GM21786 (cell line): ENCODE measurements around the gene USP15.
A peak's percentile ranks its signal among the peaks of the same experiment; 100 is the strongest.

Experiments
- ATAC-seq: cut with Tn5 transposase; IDR thresholded peaks from one replicate; pipeline ENCODE4 v1.9.1; 2021; ENCODE audit not compliant: unreplicated experiment

USP15 gene

GRCh38 chr12:62259993-62260732 is at the start of gene USP15:
Gene USP15, plus strand, starts transcription at chr12:62260404. Its CDS starts 11 bp downstream, at chr12:62260415.
- peak; percentile 76 for ATAC-seq

DNA sequence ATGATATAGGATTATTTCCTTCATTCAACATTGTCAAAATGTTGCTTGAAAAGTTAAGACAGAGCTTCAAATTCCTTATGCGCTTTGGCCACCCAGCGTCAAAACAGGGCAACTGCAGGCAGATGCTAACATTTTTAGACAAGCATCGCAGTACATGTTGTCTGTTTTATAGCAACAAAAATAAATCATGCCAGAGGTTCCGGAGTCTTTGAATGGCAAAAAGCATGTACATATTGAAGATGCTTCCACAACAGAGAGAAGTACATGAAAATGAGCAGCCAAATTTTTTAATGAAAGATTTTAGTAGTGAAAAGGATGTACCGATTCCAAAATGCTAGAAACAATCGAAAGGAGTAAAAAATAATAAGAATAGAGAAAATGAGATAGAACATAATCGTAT is 49.8 kb upstream of the USP15 start:
- ATAC-seq, result peak; percentile 76

- ATAC-seq, result no peak
These were observed 48.7 kb upstream of the USP15 start for GRCh38 chr12:62211510-62211909.

DNA sequence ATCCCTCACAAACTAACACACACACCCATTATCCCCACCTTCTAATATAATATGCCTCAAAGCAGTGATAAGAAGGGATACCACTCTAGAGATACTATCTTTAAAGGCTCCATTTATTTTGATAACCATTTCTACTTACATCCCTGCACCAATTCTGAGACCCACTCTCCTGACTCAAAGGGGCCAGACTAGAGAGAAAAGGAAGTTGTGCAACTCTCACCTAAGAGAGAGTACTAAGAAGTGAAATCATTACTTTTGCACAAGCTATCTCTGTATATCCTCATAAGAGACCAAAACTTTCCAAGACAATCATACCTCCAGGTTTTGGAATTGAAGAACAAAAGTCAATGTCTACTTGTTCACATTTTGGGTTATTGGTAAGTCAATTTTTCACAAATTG is 45.4 kb upstream of the USP15 start:
- ATAC-seq, result no peak

DNA sequence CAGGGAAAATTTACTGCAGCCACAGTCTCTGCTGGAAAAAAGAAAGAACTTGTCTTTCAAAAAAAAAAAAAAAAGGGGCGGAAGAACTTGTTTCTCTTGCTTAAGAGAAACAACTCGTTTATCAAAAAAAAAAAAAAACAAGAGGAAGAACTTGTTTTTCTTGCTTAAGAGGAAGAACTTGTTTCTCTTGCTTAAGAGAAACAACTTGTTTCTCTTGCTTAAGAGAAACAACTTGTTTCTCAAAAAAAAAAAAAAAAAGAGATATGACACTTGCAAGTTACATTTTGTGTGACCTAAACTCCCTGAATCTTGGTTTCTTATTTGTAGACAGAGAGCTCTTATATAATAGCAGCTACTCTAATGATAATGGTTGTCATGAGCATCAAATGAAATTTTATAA is 44.7 kb upstream of the USP15 start:
- ATAC-seq, result no peak

DNA sequence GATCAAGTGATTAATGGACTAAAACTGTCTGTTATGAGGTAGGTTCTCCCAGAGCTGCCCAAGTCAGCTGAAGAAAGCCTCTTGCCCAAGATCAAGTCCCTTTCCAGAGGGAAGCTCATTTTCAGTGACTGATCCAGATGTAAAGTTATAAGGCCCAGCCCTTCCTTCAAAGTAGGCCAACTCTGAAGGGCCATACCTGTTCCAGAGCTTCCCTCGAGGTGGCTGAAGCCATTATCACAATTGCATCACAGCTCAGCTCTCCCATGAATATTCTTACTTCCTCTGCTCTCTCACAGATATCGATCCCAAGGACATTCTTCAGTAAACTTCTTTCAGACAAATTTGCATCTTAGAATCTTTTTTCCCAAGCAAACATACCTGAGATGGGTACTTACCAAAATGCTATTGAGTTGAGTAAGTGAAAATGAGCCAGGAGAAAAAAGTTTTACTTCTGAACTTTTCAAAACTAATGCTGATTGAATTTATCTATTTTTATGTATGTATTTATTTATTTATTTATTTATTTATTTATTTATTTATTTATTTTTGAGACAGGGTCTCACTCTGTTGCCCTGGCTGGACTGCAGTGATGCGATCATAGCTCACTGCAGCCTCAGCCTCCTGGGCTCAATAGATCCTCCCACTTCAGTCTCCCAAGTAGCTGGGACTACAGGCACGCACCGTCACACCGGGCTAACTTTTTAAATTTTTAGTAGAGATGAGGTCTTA is 42.6 kb upstream of the USP15 start:
- ATAC-seq, result no peak

DNA sequence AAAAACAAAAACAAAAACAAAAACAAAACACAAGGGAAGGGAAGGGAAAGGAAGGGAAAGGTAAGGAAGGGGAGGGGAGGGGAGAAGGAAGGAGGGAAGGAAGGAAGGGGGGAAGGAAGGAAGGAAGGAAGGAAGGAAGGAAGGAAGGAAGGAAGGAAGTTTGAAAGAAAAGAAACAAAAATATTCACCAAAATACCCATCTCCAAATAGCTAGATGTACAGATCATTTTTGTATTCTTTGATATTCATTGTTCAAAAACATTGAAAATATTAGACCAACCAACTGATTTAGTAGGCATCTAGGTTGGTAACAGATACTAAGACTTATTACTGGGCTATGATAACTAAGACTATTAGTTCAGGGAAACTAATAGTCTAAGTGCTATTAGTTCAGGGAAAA is 39.1 kb upstream of the USP15 start:
- ATAC-seq, result no peak

DNA sequence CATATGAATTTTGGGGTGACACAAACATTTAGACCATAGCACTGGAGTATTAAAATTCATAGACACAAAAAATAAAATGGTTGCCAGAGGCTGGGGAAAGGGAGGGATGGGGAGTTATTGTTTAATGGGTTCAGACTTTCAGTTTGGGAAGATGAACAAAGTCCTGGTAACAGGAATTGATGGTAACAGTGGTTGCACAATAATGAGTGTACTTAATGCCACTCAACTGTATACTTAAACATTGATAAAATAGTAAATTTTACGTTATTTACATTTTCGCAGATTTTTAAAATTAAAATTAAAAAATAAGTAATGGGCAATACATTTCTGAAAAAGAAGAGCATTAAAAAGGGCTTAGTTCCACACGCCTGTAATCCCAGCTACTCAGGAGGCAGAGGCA is 35.6 kb upstream of the USP15 start:
- ATAC-seq, result no peak

GRCh38 chr12:62227091-62227490 is 33.1 kb upstream of the USP15 start:
- ATAC-seq, result no peak

GRCh38 chr12:62230652-62231051 is 29.6 kb upstream of the USP15 start:
- ATAC-seq, result no peak

DNA sequence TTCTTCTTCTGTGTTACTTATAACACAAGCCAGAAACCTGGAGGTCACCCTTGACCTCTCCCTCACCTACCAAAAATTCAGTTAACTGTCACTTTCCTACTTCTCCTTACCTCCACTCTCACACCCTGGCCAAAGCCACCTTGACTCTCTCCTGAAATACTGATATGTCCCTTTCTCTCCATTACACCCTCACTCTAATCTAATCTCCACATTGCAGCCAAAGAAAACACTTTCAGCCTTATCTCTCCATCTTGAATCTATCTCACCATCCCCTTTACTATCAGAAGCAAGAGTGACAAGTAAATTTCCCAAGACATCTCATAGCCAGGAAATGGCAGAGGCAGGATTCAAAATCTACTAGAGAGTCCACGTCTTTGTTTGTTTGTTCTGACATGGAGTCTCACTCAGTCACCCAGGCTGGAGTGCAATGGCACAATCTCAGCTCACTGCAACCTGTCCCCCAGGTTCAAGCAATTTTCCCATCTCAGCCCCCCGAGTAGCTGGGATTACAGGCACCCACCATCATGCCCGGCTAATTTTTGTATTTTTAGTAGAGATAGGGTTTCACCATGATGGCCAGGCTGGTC is 28.0 kb upstream of the USP15 start:
- no peak for ATAC-seq

DNA sequence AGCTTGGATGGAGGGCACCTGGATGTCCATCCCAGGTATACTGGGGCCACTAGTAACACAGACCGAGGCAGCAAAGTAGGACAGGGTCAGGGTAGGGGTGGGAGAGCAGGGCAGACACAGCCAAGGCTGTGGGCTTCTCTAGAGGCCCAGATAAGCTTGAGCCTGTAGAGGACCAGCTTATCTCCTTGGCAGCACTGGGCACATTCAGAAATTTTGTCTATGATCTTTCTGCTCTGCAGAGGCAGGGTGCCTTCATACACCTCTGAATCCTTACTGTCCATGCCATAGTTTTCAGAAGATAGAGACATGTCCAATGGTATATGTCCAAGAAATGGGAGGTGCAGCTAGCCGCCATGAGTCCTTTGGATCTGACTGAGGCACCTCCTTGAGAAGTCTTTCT is 26.4 kb upstream of the USP15 start:
- ATAC-seq, result no peak

DNA sequence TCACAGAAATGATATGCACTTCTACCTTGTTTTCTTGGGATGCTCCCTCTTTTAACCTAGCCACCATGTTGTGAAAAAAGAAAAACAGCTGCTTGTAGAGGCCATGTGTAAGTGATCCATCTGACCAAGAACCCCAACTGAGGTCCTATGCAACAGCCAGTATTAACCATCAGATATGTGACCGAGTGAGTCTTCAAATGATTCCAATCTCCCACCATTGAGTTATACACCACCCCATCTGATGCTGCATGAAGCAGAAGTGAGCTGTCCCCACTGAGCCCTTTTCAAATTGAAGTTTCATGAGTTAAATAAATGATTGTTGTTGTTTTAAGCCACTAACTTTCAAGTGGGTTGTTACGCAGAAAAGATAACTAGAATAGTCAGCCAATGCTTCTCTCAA is 20.6 kb upstream of the USP15 start:
- ATAC-seq, result no peak

- no peak for ATAC-seq
These were observed 12.7 kb upstream of the USP15 start for GRCh38 chr12:62247281-62248045.

GRCh38 chr12:62248873-62249272 is 11.3 kb upstream of the USP15 start:
- ATAC-seq, result no peak

- no peak for ATAC-seq
These were observed 10.8 kb upstream of the USP15 start for GRCh38 chr12:62249419-62249818.

- ATAC-seq, result peak; percentile 96
These were observed 9.3 kb upstream of the USP15 start for GRCh38 chr12:62250671-62251608.

- ATAC-seq, result peak; percentile 28
These were observed 8.6 kb upstream of the USP15 start for GRCh38 chr12:62251609-62251958.

DNA sequence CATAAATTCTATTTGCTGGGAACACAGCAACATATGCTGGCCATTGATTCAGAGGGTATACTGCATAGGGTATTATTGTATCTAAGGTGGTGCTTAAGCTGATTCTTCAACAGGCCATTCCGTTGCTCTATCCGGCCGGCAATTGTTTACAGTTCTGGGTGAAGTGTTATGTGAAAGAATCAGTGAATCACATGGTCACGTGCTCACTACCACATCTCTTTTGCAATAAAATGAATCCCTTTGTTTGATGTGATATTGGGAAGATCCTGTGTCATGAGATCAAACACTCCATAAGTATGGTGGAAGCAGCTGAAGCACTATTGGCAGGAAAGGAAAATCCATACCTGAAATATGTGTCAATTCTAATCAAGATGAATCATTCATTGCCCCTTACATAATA is 7.6 kb upstream of the USP15 start:
- no peak for ATAC-seq

- no peak for ATAC-seq
These were observed 5.2 kb upstream of the USP15 start for GRCh38 chr12:62254967-62255366.
